NT2/D1 (cell line): Measurements from ENCODE around the gene PHYKPL.

ENCODE experiments used
- SUZ12 ChIP-seq: IDR thresholded peaks from 2 replicates; pipeline ENCODE4 v1.6.1; 2011; ENCODE audit not compliant: insufficient read length, insufficient read depth; ENCODE audit errors: extremely low read depth
- ZNF274 ChIP-seq: IDR thresholded peaks from 2 replicates; pipeline ENCODE4 v1.6.1; 2011; ENCODE audit warnings: mild to moderate bottlenecking, low read depth, low read length

GRCh38 chr5:178201927-178202235, 30.7 kb downstream of the PHYKPL start:
- TF ChIP-seq SUZ12 (no peak), ZNF274 (no peak)
